HepG2 (cell line): ENCODE measurements around the gene MYL6B. TPM values are rescaled to one million over a fixed set of nuclear protein-coding genes. Genes with fewer than 3 reads are reported as not detected.

Source experiments
- CREM ChIP-seq, 2 experiments: sonication (generic) in 1 of 2; formaldehyde crosslinking in 1 of 2; IDR thresholded peaks; 2 replicates each; pipeline versions ENCODE4 v1.4.0 to v1.6.1; 2016 to 2020; ENCODE audit warnings: antibody characterized with exemption in 1 of 2, mild to moderate bottlenecking in 1 of 2, missing genetic modification reagents in 1 of 2
- SMYD3 ChIP-seq: sonication (generic); formaldehyde crosslinking; IDR thresholded peaks from 2 replicates; pipeline ENCODE4 v1.8.1; 2023; ENCODE audit warnings: mild to moderate bottlenecking, missing genetic modification reagents
- SP5 ChIP-seq: IDR thresholded peaks from 2 replicates; pipeline ENCODE4 v1.6.1; 2016; ENCODE audit warnings: low read depth, borderline replicate concordance
- SPEN ChIP-seq: sonication (generic); formaldehyde crosslinking; IDR thresholded peaks from 2 replicates; pipeline ENCODE4 v1.5.1; 2020; ENCODE audit warnings: low read depth, mild to moderate bottlenecking, missing genetic modification reagents
- ZNF274 ChIP-seq: sonication (generic); formaldehyde crosslinking; IDR thresholded peaks from 2 replicates; pipeline ENCODE4 v1.5.1; 2020; ENCODE audit warnings: mild to moderate bottlenecking, missing genetic modification reagents
- ZNF501 ChIP-seq: sonication (generic); formaldehyde crosslinking; IDR thresholded peaks from 2 replicates; pipeline ENCODE4 v1.5.1; 2020; ENCODE audit warnings: mild to moderate bottlenecking, moderate library complexity, missing genetic modification reagents
- ZNF773 ChIP-seq: sonication (generic); formaldehyde crosslinking; IDR thresholded peaks from 2 replicates; pipeline ENCODE4 v1.4.0; 2020; ENCODE audit warnings: missing genetic modification reagents, borderline replicate concordance
- ZNF788 ChIP-seq: sonication (generic); formaldehyde crosslinking; IDR thresholded peaks from 2 replicates; pipeline ENCODE4 v1.5.0; 2020; ENCODE audit warnings: mild to moderate bottlenecking, missing genetic modification reagents, borderline replicate concordance
- polyA plus RNA-seq, 8 experiments: library from polyadenylated mRNA; depleted of rRNA in 3 of 8; stranded (reverse) in 7 of 8; unstranded in 1 of 8; fragments of >200 nt; fragmentation: Illumina TruSeq in 4 of 8; extraction: Trizol in 4 of 8; gene quantifications; 2 replicates each; pipeline versions ENCODE4 v1.2.1 to v1.2.3, GENCODE V29; 2011 to 2016; ENCODE audit warnings: low read depth in 4 of 8, missing spikeins in 1 of 8, mixed read lengths in 1 of 8; ENCODE audit not compliant: insufficient read depth in 1 of 8
- total RNA-seq, 5 experiments: library from RNA; depleted of rRNA; stranded (reverse); fragments of >200 nt; fragmentation: Illumina TruSeq; extraction: Trizol; gene quantifications; 2 replicates each; pipeline ENCODE4 v1.2.3, GENCODE V29; 2016; ENCODE audit warnings: low read depth in 1 of 5
- TF ChIP-seq, protein P1 (sequence below): sonication (generic); formaldehyde crosslinking; IDR thresholded peaks from one replicate; pipeline ENCODE4 v1.5.1; 2020; ENCODE audit warnings: mild to moderate bottlenecking, missing genetic modification reagents; ENCODE audit errors: not compliant biosample characterization
- TF ChIP-seq, protein P2 (sequence below): sonication (generic); formaldehyde crosslinking; IDR thresholded peaks from 2 replicates; pipeline ENCODE4 v1.5.1; 2020; ENCODE audit warnings: missing genetic modification reagents, mild to moderate bottlenecking, borderline replicate concordance
- TF ChIP-seq, protein P3 (sequence below): sonication (generic); formaldehyde crosslinking; IDR thresholded peaks from 2 replicates; pipeline ENCODE4 v1.5.1; 2020; ENCODE audit warnings: missing genetic modification reagents, mild to moderate bottlenecking, borderline replicate concordance
- TF ChIP-seq, protein P4 (sequence below): sonication (generic); formaldehyde crosslinking; IDR thresholded peaks from 2 replicates; pipeline ENCODE4 v1.9.0; 2021; ENCODE audit warnings: missing genetic modification reagents, borderline replicate concordance

Gene MYL6B
- total and polyA plus RNA-seq, 2 of the 13 experiments (the other 11 are each of a cell fraction or from before 2014, with no cell fraction given) = 75.7 to 88.7 TPM

DNA sequence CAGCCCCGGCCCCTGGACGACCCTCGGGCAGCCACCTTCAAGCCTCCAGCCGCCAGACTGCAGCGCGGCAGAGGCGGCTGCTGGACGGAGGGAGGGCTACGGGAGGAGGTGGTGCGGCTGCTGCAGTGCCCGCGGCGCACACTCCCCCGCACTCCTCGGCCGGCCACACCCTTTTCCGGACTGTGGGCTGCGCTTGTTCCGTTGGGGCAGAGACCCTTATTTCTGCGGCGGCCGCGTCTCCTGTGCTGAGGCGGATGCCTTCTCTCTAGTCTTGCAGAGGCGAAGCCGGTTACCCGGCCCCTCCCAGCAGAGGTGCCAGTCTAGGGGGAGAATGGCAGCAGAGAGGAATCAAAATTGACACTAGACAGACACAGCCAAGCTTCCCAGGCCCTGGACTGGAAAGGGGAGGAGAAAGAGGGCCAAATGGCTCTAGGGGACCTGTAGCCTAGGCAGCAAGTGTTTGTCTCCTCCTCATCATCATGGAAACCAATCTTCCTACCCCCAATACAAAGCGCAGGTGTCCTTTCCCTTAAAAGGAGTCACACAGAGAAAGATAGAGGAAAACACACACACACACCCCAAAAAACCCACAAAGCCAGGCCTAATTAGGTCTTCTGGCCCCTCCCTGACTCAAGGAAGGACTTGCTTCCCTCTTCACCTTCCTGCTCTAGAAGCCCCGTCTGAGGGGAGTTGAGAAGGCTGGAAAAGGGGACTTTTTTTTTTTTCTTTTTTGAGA lies 23.0 kb upstream of the MYL6B start (continued):
- TF ChIP-seq, protein P1, sequence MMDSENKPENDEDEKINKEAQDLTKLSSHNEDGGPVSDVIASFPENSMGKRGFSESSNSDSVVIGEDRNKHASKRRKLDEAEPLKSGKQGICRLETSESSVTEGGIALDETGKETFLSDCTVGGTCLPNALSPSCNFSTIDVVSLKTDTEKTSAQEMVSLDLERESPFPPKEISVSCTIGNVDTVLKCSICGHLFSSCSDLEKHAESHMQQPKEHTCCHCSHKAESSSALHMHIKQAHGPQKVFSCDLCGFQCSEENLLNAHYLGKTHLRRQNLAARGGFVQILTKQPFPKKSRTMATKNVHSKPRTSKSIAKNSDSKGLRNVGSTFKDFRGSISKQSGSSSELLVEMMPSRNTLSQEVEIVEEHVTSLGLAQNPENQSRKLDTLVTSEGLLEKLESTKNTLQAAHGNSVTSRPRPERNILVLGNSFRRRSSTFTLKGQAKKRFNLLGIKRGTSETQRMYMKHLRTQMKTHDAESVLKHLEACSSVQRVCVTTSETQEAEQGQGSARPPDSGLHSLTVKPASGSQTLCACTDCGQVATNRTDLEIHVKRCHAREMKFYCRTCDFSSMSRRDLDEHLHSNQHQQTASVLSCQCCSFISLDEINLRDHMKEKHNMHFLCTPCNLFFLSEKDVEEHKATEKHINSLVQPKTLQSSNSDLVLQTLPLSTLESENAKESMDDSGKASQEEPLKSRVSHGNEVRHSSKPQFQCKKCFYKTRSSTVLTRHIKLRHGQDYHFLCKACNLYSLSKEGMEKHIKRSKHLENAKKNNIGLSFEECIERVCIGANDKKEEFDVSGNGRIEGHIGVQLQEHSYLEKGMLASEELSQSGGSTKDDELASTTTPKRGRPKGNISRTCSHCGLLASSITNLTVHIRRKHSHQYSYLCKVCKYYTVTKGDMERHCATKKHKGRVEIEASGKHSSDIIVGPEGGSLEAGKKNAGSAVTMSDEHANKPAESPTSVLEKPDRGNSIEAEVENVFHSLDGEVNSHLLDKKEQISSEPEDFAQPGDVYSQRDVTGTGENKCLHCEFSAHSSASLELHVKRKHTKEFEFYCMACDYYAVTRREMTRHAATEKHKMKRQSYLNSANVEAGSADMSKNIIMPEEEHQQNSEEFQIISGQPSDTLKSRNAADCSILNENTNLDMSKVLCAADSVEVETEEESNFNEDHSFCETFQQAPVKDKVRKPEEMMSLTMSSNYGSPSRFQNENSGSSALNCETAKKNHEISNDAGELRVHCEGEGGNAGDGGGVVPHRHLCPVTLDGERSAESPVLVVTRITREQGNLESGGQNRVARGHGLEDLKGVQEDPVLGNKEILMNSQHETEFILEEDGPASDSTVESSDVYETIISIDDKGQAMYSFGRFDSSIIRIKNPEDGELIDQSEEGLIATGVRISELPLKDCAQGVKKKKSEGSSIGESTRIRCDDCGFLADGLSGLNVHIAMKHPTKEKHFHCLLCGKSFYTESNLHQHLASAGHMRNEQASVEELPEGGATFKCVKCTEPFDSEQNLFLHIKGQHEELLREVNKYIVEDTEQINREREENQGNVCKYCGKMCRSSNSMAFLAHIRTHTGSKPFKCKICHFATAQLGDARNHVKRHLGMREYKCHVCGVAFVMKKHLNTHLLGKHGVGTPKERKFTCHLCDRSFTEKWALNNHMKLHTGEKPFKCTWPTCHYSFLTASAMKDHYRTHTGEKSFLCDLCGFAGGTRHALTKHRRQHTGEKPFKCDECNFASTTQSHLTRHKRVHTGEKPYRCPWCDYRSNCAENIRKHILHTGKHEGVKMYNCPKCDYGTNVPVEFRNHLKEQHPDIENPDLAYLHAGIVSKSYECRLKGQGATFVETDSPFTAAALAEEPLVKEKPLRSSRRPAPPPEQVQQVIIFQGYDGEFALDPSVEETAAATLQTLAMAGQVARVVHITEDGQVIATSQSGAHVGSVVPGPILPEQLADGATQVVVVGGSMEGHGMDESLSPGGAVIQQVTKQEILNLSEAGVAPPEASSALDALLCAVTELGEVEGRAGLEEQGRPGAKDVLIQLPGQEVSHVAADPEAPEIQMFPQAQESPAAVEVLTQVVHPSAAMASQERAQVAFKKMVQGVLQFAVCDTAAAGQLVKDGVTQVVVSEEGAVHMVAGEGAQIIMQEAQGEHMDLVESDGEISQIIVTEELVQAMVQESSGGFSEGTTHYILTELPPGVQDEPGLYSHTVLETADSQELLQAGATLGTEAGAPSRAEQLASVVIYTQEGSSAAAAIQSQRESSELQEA = no peak
- TF ChIP-seq, protein P2, sequence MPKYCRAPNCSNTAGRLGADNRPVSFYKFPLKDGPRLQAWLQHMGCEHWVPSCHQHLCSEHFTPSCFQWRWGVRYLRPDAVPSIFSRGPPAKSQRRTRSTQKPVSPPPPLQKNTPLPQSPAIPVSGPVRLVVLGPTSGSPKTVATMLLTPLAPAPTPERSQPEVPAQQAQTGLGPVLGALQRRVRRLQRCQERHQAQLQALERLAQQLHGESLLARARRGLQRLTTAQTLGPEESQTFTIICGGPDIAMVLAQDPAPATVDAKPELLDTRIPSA = no peak
- TF ChIP-seq SMYD3 (CRISPR knock-in tag) (no peak), ZNF501 (no peak), ZNF274 (CRISPR knock-in tag) (no peak), CREM (IDR thresholded peaks at IDR 0.05) (no peak), CREM (CRISPR knock-in tag; IDR thresholded peaks at IDR 0.05) (no peak), ZNF773 (CRISPR knock-in tag) (no peak), SPEN (CRISPR knock-in tag) (peak; percentile 37; the same call in 1 of the 2 replicates), SP5 (CRISPR knock-in tag) (0 out of 2 replicates have a peak, but pooled peaks have one; percentile 25), ZNF788 (CRISPR knock-in tag) (0 out of 2 replicates have a peak, but pooled peaks have one; percentile 46)
- TF ChIP-seq, protein P3, sequence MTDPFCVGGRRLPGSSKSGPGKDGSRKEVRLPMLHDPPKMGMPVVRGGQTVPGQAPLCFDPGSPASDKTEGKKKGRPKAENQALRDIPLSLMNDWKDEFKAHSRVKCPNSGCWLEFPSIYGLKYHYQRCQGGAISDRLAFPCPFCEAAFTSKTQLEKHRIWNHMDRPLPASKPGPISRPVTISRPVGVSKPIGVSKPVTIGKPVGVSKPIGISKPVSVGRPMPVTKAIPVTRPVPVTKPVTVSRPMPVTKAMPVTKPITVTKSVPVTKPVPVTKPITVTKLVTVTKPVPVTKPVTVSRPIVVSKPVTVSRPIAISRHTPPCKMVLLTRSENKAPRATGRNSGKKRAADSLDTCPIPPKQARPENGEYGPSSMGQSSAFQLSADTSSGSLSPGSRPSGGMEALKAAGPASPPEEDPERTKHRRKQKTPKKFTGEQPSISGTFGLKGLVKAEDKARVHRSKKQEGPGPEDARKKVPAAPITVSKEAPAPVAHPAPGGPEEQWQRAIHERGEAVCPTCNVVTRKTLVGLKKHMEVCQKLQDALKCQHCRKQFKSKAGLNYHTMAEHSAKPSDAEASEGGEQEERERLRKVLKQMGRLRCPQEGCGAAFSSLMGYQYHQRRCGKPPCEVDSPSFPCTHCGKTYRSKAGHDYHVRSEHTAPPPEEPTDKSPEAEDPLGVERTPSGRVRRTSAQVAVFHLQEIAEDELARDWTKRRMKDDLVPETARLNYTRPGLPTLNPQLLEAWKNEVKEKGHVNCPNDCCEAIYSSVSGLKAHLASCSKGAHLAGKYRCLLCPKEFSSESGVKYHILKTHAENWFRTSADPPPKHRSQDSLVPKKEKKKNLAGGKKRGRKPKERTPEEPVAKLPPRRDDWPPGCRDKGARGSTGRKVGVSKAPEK (CRISPR knock-in tag) = 0 out of 2 replicates have a peak, but pooled peaks have one; percentile 61
- TF ChIP-seq, protein P4, sequence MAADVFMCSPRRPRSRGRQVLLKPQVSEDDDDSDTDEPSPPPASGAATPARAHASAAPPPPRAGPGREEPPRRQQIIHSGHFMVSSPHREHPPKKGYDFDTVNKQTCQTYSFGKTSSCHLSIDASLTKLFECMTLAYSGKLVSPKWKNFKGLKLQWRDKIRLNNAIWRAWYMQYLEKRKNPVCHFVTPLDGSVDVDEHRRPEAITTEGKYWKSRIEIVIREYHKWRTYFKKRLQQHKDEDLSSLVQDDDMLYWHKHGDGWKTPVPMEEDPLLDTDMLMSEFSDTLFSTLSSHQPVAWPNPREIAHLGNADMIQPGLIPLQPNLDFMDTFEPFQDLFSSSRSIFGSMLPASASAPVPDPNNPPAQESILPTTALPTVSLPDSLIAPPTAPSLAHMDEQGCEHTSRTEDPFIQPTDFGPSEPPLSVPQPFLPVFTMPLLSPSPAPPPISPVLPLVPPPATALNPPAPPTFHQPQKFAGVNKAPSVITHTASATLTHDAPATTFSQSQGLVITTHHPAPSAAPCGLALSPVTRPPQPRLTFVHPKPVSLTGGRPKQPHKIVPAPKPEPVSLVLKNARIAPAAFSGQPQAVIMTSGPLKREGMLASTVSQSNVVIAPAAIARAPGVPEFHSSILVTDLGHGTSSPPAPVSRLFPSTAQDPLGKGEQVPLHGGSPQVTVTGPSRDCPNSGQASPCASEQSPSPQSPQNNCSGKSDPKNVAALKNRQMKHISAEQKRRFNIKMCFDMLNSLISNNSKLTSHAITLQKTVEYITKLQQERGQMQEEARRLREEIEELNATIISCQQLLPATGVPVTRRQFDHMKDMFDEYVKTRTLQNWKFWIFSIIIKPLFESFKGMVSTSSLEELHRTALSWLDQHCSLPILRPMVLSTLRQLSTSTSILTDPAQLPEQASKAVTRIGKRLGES (CRISPR knock-in tag) = no peak
